Measurements from ENCODE around the gene MKLN1.

The MKLN1 gene

GRCh38 chr7:131322861-131323260, 4.8 kb upstream of the MKLN1 start:
- H4K20me1 ChIP-seq (ENCODE audit: low read depth, low read length), result no peaks in the 10 kb centered on the region
- H3K79me2 ChIP-seq (ENCODE audit: insufficient read depth, low read length), result peaks cover under 1% of the 10 kb centered on the region; the same call in 1 of the 2 replicates
- no peaks in the 10 kb centered on the region for H3K36me3 ChIP-seq (ENCODE audit: low read length)
- H3K27ac ChIP-seq (ENCODE audit: low read depth, low read length), result no peak overlapping the region
- no peaks in the 10 kb centered on the region for H3K27me3 ChIP-seq (ENCODE audit: low read length)
- H3K9me3 ChIP-seq (ENCODE audit: insufficient read depth, low read length), result no peaks in the 10 kb centered on the region
- no peak overlapping the region for H3K9ac ChIP-seq (ENCODE audit: low read length)
- H2AFZ ChIP-seq (ENCODE audit: low read depth, low read length, severe bottlenecking), result no peak overlapping the region
- no peaks in the 10 kb centered on the region for H3F3A ChIP-seq (ENCODE audit: insufficient read depth)
- TF ChIP-seq EZH2phosphoT487 (conservative IDR thresholded peaks at IDR 0.05; ENCODE audit: low read length), result no peak
- no peak for TF ChIP-seq CTCF (IDR thresholded peaks at IDR 0.05; ENCODE audit: insufficient read depth, low read length, poor library complexity, severe bottlenecking)
- H3K9me2 ChIP-seq (replicated peaks; ENCODE audit: insufficient read depth, low read length), result no peaks in the 10 kb centered on the region
- no peak overlapping the region for H3K4me3 ChIP-seq (ENCODE audit: insufficient read depth, low read length, poor library complexity, severe bottlenecking)
- H3K4me2 ChIP-seq (ENCODE audit: low read depth, low read length, poor library complexity, severe bottlenecking), result no peak overlapping the region

- TF ChIP-seq CTCF (IDR thresholded peaks at IDR 0.05; ENCODE audit: insufficient read depth, low read length, poor library complexity, severe bottlenecking) (no peak), EZH2phosphoT487 (conservative IDR thresholded peaks at IDR 0.05; ENCODE audit: low read length) (no peak)
- no peaks in the 10 kb centered on the region for H3K36me3 ChIP-seq (ENCODE audit: low read length)
- H3K9me2 ChIP-seq (replicated peaks; ENCODE audit: insufficient read depth, low read length), result no peaks in the 10 kb centered on the region
- H3K4me2 ChIP-seq (ENCODE audit: low read depth, low read length, poor library complexity, severe bottlenecking), result no peak overlapping the region
- peaks cover 25% of the 10 kb centered on the region for H3K79me2 ChIP-seq (ENCODE audit: insufficient read depth, low read length)
- no peaks in the 10 kb centered on the region for H3K27me3 ChIP-seq (ENCODE audit: low read length)
- 0 out of 2 replicates have a peak, but pooled peaks cover 7% of the 10 kb centered on the region for H4K20me1 ChIP-seq (ENCODE audit: low read depth, low read length)
- no peak overlapping the region for H3K9ac ChIP-seq (ENCODE audit: low read length)
- no peak overlapping the region for H2AFZ ChIP-seq (ENCODE audit: low read depth, low read length, severe bottlenecking)
- no peak overlapping the region for H3K27ac ChIP-seq (ENCODE audit: low read depth, low read length)
- H3K9me3 ChIP-seq (ENCODE audit: insufficient read depth, low read length), result no peaks in the 10 kb centered on the region
- no peak overlapping the region for H3K4me3 ChIP-seq (ENCODE audit: insufficient read depth, low read length, poor library complexity, severe bottlenecking)
- peaks cover 6% of the 10 kb centered on the region; the same call in 1 of the 2 replicates for H3F3A ChIP-seq (ENCODE audit: insufficient read depth)
These were observed 2.4 kb upstream of the MKLN1 start for GRCh38 chr7:131325179-131325840.

- Histone ChIP-seq H3K9me3 (ENCODE audit: insufficient read depth, low read length) (no peaks in the 10 kb centered on the region), H3K4me3 (ENCODE audit: insufficient read depth, low read length, poor library complexity, severe bottlenecking) (no peak overlapping the region), H2AFZ (ENCODE audit: low read depth, low read length, severe bottlenecking) (peak overlapping the region; percentile 99), H3K36me3 (ENCODE audit: low read length) (no peaks in the 10 kb centered on the region), H3K27ac (ENCODE audit: low read depth, low read length) (no peak overlapping the region), H3K9me2 (replicated peaks; ENCODE audit: insufficient read depth, low read length) (no peaks in the 10 kb centered on the region), H3K9ac (ENCODE audit: low read length) (no peak overlapping the region), H3K79me2 (ENCODE audit: insufficient read depth, low read length) (peaks cover 37% of the 10 kb centered on the region), H4K20me1 (ENCODE audit: low read depth, low read length) (0 out of 2 replicates have a peak, but pooled peaks cover 7% of the 10 kb centered on the region), H3K4me2 (ENCODE audit: low read depth, low read length, poor library complexity, severe bottlenecking) (peak overlapping the region; percentile 92), H3F3A (ENCODE audit: insufficient read depth) (peaks cover 6% of the 10 kb centered on the region; the same call in 1 of the 2 replicates), H3K27me3 (ENCODE audit: low read length) (no peaks in the 10 kb centered on the region)
- TF ChIP-seq CTCF (IDR thresholded peaks at IDR 0.05; ENCODE audit: insufficient read depth, low read length, poor library complexity, severe bottlenecking) (no peak), EZH2phosphoT487 (conservative IDR thresholded peaks at IDR 0.05; ENCODE audit: low read length) (no peak)
These were observed 1.1 kb upstream of the MKLN1 start for GRCh38 chr7:131326576-131326975.

Data from SU-DHL-6 (cell line).